GM19193 (cell line): ENCODE data around the gene SLC27A4.

Source experiments
- POLR2A ChIP-seq: IDR thresholded peaks from 4 replicates; pipeline ENCODE4 v1.6.1; 2011; ENCODE audit not compliant: insufficient read depth, insufficient read length; ENCODE audit errors: extremely low read depth

Gene SLC27A4

DNA sequence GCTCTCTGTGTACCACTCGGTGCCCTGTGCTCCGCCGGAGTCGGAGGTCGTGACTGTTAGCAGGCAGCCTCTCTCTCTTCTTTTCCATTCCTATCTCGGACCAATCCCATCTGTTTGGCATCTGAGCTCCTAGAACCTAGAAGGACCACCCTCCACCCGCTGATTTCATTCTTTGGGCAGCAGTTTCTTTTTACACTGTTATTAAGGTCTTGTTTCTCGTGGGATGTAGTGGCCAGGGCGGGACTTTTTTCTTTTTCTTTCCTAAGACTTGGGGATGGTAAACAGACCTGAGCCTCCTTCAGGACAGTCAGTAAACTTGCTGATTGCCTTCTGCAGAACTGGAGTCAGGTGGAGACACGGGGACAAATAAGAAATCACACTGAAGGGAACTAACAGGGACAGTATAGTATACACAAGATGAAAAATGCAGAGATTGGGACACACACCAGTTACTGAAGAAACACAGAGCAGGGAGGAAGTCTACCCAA, 31.3 kb downstream of the SLC27A4 start:
- TF ChIP-seq POLR2A, result no peak

DNA sequence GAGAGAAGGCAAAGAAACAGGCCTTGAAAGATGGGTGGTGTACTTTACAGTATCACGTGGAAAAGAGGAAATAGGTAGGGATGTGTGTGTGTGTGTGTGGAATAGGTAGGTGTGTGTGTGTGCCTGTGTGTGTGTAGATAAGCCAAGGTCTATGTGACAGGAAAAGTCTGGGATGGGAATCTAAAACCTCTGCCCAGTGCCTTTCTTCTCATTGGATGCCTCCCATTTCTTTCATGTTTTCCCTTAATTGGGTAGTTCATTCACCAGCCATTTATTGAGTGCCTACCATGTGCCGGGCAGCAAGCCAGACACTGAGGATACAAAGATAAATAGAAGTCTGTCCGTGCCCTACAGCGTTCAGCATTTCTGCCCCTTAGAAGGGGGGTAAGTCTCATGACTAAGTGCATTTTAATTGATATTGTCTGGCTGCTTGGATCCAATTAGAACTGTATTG, 31.9 kb downstream of the SLC27A4 start:
- TF ChIP-seq POLR2A, result no peak

DNA sequence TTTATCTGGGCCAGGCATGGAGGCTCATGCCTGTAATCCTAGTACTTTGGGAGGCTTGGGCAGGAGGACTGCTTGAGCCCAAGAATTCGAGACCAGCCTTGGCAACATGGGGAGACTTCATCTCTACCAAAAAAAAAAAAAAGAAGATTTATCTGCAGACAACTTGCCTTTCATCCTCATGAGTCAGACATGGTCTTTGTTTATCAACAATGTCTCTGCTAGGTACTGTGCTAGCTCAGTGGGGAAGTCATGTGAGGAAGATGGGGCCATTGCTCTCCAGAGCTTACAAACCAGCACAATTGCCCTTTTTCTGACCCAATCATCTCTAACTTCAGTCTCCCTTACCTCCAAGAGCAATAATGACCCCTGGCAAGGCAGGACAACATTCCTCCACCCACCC, 32.5 kb downstream of the SLC27A4 start:
- no peak for TF ChIP-seq POLR2A

DNA sequence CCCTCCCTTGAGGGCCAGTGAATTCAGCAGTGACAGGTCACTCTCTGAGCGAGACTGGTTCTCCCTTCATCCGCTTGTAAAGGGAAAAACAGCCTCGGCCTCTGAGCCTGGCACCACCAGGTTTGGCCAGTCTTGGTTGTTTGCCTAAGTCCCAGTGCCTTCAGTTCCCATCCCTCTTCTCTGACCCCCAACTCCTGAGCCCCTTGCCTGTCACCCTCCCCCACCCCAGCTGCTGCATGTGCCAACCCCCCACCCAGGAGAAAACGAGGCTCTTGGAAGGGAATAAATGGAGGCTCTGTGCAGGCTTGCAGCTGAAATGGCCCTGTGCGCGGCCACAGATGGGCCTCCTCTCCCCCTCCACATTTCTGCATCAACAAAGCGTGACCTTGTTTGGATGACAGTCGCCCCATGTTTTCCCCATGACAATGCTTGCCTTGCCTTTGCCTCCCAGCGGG, 33.9 kb downstream of the SLC27A4 start:
- no peak for TF ChIP-seq POLR2A

DNA sequence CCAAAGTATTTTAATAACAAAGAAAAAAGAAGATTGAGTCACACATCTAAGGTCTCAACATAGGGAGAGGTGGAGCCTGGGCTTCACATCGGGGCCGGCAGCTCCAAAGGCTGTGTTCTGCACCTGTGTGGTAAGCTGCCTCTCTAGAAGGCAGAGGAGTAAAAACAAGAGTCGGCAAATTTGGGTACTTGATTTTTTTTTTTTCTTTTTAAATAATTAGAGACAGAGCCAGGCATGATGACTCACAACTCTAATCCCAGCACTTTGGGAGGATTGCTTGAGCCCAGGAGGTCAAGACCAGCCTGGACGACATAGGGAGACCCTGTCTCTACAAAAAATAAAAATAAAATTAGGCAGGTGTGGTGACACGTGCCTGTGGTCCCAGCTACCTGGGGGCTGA, 35.5 kb downstream of the SLC27A4 start:
- no peak for TF ChIP-seq POLR2A

DNA sequence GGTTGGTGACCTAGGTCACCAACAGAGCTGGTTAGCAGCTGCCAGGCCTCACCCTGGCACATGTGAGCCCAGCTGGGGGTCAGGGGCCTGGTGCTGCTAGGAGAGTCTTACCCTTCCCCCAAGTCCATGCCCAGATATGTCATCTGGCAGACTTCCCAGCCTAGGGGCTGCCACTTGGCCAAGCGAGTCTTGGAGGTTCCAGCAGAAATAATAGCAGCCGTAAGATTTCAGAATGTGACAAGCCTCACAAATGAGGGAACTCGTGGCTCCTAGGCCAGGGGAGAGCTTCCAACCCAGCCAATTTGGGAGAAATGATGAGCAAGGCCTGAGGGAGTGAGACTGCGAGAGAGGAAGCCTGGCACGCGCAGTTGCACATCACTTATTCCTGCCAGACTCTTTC, 41.9 kb downstream of the SLC27A4 start:
- no peak for TF ChIP-seq POLR2A

DNA sequence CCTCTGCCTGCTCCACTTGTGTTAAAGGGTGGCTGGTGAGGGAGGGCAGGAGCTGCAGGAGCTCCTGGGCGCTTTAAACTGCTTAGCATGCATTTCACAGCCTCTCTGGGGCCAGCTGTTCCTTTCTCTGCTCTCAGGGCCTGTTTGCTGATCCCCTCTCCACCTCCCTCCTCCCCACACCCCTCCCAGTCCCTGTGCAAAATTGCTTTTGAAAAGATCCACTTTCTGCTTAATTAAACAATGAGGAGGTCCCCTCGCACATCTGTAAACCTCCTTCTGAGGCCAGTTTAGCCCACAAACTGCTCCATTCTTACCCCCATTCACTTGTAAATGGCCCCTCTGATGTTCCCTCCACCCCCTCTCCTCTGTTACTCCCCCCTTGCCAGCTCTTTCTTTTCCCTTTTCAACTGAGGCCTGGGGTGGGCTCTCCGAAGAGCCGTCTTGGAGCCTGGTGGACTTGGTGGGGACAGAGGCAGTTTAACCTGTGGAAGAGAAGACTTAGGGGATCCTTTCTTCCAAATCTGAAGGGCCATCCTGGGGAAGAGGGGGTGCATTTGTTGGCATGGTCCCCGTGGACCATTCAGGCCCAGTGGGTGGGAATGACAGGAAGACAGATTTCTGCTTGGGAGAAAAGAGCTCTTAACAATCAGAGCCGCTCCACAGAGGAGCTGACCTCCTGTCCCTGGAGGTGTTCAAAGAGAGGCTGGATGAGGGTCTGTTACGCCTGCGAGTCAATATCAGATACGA, 42.9 kb downstream of the SLC27A4 start:
- no peak for TF ChIP-seq POLR2A

DNA sequence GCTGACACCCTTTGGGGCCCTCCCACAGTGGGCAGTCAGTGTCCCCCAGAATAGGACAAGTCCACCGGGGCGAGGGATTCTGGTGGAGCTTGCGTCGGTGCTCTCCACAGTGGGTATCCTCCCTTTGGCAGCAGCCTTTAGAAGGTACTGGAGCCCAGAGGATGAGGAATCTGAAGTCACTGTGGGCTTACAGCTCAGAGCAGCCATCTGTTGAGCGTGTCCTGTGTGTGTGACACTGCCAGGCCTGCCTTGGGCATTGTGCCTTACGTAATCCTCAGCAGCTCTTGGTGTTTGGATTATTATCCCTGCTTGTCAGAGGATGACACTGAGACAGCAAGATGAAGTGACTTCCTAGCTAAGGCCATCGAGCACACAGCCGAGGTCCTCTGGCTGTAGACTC, 43.5 kb downstream of the SLC27A4 start:
- no peak for TF ChIP-seq POLR2A

DNA sequence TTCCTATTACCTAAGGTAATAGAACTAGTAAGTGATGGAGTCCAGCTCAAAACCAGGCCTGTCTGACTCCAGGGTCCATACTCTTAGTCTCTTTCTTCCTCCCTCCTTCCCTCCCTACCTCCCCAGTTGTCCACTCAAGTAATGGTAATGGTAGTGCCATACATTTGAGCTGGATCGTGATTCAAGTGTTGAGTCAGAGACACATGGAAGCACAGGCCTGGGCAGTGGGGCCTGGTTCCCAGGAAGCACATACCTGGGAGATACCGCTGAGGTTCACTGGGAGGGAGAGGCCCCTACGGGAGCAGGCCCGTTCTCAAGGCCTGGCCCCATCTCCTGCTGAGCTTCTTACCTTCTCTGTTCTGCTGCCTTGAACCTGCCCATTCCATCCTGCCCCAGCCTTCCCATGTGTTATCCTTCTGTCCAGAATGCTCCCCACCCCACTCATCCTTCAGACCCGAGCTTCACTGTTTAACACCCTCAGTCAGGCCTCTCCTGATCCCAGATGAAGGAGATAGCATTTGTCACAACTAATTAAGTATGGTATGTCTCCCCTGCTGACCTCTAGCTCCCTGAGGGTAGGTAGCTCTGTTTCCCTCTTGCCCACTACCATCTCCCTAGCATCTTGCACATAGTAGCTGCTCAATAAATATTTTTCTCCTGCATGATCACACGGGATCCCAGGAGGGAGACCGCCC, 44.6 kb downstream of the SLC27A4 start:
- no peak for TF ChIP-seq POLR2A

DNA sequence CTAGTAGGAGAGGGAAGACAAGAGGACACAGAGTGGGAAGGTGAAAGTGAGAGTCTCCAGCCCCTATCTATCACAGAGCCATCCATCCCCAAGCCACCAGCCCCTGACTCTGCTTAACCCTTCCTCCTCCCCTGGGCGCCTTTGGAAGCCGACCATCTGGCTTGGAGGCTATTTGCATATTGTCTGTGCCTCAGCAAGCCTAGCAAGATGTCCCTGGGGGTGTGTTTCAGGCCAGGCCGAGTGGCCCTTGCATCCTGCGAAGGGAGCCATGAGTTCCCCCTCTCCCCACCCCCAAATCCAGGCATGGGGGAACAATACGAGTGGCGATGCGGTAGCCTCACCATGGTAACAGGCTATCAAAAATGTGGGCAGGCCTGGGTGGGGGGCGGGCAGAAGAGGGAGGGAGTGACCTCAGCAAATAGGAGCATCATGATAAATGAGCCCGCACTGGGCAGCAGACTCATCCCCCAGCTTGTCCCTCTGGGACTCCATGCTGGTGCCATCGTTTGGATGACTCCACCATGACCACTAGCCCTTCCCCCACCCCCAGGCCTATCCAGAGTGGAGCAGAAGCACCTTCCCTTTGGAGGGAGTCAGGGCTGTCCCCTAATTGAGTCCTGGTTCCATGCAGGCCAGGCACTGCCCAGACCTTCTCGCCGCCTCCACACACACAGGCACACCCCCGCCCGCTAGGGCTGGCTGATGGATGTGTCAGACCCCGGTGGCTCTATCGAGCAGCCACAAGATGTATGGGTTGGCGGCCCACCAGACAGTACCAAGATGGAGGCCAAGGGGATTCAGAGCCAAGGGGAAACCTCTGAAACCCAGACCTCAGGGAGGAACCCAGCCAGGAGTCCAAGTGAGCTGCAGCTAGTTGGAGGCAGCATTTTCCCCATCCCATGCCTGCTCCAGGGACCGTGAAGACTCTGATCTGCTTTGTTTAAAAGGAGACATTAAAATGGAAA, 45.5 kb downstream of the SLC27A4 start:
- no peak for TF ChIP-seq POLR2A

DNA sequence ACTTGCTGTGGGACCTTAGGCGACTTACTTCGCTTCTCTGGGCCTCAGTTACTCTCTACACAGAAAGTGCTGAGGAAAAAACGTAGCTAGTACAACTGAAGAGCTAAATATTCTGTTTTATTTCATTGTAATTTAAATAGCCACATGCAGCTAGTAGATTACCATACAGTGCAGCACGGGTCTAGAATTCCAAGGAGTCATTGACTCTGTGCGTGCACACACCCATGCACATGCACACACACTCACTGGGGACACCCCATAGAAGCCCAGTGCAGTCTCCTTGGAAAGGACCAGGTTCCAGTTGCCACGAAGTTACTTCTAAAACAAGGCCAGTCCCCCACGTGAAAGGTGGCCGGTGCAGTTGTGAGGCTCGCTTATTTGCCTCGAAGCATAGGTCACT, 47.8 kb downstream of the SLC27A4 start:
- TF ChIP-seq POLR2A, result no peak

DNA sequence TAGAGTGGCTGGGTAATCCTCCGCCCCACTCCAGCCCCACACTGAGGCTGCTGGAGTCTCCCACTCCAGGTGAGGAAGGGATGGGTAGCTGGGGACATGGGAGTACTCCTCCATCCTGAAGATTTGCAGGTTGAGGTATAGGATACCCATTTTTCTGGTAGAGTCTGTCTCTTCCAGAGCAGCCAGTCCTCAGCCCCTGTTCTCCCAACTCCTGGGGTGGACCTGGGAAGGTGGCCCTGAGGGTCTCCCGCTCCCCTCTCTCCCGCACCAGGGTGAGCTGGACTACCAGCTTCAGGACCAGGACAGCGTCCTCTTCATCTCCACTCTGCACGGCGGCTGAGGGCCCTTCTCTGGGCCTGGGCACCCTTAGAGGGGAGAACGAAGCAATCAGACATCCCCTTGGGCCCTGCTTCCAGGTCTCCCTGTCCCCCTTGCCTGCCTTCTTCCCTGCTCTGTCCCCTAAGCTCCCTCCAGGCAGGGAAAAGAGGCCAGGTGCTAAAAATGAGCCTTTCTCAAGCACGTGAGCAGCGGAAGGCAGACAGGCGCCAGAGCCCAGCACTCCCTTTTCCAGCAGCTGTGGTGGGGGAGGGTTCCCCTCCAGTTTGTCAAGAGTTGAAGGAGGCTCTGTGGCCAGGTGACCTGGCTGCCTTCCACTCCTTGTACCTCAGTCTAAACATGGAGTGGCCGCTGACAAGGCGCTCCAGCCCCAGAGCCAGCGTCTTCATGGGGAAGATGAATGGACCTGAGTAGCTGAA, 49.2 kb downstream of the SLC27A4 start:
- no peak for TF ChIP-seq POLR2A

DNA sequence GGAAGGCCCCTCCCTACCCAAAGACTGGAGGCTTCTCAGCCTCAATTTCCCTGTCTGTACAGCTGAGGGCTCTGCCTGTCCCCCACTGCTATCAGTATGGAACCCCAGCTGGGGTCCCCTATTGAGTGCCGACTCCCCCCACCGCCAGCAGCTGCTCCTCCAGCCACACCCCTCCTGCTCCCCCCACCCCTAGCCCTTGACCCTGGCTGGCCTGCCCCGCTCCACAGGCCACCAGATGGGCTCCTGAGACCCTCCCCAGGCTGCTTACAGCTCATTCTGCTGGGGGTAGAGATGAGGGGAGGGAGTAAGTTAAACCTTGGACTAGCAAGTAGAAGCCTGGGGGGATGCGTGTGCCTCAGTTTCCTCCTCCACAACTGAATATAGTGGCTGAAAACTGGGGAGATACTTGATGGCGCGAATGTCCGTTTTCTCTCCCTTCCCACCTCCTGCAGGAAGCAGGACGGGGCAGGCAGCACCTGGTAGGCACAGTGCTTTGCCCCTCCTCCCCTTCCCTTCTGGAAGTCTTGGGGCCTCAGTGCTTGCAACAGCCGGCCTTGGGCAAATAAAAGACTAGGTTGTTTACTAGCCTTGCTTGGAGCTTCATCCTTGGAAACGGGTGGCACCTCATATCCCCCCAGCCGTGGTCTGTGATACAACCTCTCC, 50.0 kb downstream of the SLC27A4 start:
- no peak for TF ChIP-seq POLR2A
